ENCODE data around the gene DNPH1.

Gene DNPH1

GRCh38 chr6:43243664-43244321 lies 14.5 kb upstream of the DNPH1 start:
- no peak for DNase-seq

GRCh38 chr6:43242908-43243663 lies 13.8 kb upstream of the DNPH1 start, which contains the start of gene TTBK1:
TSS of gene TTBK1 (plus strand) at chr6:43243481. CDS start at chr6:43246661, 3,180 bp downstream.
- no peak for DNase-seq

DNA sequence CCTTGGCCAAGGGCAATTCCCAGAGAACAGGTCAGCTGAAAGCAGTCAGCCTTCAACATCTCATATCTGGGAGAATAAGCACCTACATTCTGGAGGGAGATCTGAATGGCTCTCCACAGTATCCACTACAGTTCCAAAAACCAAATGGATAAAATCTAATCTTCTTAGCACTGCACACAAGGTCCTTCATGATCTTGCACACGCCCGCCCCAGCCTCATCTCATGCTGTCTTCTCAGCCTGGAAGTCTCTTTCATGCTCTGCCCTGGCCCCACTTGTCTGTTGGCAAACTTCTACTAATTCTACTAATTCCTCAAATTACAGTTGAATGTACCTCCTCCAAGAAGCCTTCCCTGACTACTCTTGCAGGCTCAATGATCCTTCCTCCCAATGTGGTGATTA lies 12.2 kb upstream of the DNPH1 start:
- DNase-seq: no peak

DNA sequence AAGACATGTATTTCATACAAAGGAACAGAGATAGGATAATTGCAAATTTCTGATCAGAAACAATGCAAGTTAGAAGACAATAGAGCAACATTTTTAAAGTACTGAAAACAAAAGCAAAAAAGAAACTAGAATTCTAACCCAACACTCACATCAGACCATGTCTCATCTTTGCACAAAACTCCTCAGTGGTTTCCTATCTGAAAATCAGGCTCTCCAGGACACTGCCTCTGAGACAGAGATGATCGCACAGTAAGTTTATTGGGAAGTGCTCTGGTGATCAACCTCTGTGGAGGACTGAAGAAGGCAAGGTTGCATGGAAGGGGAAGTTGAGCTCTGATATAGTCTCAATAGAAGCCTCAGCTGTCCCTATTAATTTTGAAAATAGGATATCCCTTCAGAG lies 11.7 kb upstream of the DNPH1 start:
- DNase-seq: no peak

DNA sequence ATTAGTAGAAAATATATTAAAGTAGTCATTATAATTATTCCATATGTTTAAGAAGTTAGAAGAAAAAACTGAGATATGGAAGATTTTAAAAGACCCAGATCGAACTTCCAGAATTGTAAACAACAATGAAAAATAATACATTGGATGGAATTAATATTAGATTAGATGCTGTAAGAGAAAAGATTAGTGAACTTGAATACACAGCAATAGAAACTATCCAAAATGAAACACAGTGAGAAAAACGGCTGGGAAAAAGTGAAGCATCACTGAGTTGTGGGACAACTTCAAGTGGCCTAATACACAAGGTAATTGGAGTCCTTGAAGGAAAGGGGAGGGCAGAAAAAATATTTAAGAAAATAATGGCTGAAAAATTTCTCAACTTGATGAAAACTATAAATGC lies 9.8 kb upstream of the DNPH1 start:
- DNase-seq: no peak

- DNase-seq: no peak
These were observed 6.6 kb upstream of the DNPH1 start for GRCh38 chr6:43235841-43236240.

- DNase-seq: no peak
These were observed 2.6 kb upstream of the DNPH1 start for GRCh38 chr6:43231735-43232450.

DNA sequence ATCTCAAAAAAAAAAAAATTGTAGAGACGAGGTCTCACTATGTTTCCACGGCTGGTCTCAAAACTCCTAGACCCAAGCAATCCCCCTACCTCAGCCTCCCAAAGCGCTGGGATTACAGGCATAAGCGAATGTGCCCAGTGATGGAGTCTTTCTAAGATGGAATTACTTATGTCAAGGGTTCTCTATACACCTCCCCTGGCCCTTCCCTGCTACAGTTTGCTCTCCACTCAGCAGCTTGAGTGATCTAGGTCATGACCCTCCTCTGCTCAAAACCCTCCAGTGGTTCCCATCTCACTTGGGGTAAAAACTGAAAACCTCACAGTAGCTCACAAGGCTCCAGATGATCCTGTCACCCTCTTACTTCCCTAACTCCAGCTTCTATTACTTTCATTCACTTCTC lies 1.8 kb upstream of the DNPH1 start:
- DNase-seq: no peak

- no peak for DNase-seq
These were observed 731 bp upstream of the DNPH1 start for GRCh38 chr6:43229803-43230620.

DNA sequence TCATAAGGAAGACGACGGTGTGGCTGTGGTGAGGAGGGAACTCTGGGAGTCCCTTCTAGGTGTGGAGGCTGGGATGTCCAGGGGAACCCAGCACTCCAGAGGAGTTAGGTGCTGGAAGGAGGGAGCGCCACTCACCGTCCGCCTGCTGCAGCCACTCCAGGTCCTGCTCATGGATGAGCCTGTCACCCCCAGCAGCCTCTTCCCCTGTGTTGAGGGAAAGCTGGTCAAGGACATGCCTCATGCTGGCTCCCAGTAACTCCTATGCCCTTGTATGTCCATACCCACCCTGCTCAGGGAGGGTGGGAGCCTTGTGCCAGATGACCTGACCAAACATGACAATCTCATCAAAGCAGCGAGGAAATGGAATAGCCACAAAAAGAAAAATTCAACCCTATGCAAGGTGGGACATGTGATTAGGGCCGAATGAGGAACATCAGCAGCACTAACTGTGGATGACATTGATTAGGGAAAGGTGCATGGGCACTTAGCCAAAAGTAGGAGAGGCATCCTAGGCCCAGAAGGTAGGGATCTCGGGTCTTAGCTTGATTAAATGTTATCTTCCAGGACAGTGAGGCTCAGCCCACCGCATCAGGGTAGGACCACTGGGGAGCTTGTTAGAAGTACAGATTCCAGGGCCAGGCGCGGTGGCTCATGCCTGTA lies 3.0 kb downstream of the DNPH1 start:
- no peak for DNase-seq

- DNase-seq: no peak
These were observed 6.1 kb downstream of the DNPH1 start for GRCh38 chr6:43223175-43223574.

DNA sequence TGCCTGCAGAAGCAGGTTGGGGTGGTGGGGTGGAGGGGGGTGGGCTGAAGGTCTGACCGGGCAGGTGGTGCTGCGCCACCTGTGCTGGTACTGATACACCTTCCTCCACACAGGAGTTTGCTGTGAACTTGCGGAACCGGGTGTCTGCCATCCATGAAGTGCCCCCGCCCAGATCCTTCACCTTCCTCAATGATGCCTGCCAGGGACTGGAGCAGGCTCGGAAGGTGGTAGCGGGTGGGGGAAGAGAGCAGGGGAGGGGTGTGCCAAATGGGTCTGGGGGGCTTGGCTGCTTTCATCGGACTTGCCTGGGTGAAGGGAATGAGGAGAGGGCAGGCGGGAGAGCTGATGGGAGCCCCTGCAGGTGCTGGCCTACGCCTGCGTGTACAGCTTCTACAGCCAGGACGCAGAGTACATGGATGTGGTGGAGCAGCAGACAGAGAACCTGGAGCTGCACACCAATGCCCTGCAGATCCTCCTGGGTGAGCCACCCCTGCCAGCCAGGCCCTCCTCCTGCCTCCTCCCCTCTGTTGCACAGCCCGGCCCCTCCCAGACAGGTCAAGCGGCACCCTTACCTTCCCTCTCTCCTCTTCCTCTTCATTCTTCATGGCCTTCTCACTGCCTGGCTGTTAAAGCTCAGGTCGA lies 6.7 kb downstream of the DNPH1 start:
- DNase-seq: no peak

DNA sequence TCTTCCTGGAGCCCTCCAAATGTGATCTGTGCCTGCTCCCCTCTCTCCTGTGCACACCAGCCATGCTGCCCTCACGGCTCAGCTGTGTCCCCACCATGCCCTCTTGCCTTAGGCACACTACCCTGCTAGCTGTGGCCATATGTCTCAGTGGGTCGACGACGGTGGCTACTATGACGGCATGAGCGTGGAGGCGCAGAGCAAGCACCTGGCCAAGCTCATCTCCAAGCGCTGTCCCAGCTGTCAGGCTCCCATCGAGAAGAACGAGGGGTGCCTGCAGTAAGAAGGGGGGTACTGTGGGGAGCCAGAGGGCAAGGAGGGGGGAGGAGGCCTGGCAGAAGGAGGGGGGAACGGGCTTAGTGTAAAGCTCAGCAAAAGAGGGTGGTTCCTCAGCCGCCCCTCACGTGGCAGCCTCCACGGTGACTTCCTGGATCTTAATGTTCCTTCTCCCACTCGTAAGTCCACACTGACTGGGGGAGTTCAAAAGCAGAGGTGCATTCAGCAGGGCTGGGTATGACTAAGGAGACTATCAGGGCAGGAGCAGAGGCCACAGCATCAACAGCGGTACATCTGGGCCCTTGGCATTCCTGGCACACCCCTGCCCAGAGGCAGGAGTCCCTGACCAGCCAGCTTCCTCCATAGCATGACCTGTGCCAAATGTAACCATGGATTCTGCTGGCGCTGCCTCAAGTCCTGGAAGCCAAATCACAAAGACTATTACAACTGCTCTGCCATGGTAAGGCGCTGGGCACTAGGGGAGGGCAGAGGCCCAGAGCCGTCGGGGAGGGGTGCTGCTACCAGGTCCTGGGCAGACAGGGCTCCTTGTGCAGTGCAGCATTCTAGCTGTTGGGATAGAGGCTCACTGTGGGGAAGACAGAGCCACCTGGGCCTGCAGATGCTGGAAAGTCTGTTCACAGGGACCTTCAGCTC lies 8.0 kb downstream of the DNPH1 start:
- DNase-seq: no peak

DNA sequence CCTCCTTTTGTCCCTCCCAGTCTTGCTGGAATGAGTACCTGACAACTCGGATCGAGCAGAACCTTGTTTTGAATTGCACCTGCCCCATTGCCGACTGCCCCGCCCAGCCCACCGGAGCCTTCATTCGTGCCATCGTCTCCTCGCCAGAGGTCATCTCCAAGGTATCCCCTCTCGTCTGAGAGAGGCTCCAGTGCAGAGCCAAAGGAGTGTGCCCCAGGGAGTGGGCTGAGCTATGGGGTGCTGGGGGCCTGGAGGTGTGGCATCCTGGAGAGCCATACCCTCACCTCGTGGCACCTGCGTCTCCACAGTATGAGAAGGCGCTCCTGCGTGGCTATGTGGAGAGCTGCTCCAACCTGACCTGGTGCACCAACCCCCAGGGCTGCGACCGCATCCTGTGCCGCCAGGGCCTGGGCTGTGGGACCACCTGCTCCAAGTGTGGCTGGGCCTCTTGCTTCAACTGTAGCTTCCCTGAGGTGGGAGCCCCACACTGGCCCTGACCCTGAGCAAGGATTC lies 8.8 kb downstream of the DNPH1 start:
- no peak for DNase-seq

GRCh38 chr6:43219814-43220213 lies 9.5 kb downstream of the DNPH1 start:
- no peak for DNase-seq

- DNase-seq: no peak
These were observed 10.2 kb downstream of the DNPH1 start for GRCh38 chr6:43219119-43219518.

GRCh38 chr6:43217351-43217750 lies 11.9 kb downstream of the DNPH1 start:
- DNase-seq: no peak

GRCh38 chr6:43216200-43216599 lies 13.1 kb downstream of the DNPH1 start:
- DNase-seq: no peak

- no peak for DNase-seq
These were observed 14.2 kb downstream of the DNPH1 start for GRCh38 chr6:43215066-43215465.

GRCh38 chr6:43213431-43213830 lies 15.8 kb downstream of the DNPH1 start:
- DNase-seq: no peak

DNA sequence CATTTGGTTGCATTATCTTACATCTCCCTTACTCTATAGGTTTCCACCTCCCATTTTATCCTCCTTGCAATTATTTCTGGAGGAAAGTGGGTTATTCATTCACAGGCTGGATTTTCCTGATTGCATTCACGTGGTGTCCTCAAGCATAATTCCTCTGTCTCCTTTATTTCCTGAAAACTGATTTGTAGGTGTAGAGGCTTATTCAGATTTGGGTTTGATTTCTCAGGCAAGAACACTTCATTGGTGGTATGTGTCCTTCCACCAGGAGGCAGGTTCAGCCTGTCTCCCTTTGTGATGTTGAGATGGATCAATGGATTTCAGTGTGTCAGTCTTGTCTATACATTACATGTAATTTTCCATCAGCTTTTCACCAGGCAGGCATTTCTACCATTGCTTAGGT lies 17.3 kb downstream of the DNPH1 start:
- no peak for DNase-seq
